GM12878 (cell line): Measurements from ENCODE around the gene STK39. TPM values are rescaled to one million over a fixed set of nuclear protein-coding genes. Genes with fewer than 3 reads are reported as not detected.

ENCODE experiments used
- ATAC-seq: fragments of 200-7000 bp; cut with Tn5 transposase; 3 replicates; pipeline ENCODE4 v1.9.1; 2020; ENCODE audit warnings: mild to moderate bottlenecking, moderate library complexity
- BruUV-seq: library from RNA; stranded (reverse); fragments of 400-500 nt; replicated peaks from 2 replicates; lab custom pipeline; 2021; lab: Mats Ljungman, UMichigan
- CTCF ChIA-PET: fragments of 300-600 bp; sonication (Branson Sonifier 250); formaldehyde crosslinking; extraction: SDS; loops from one replicate; lab custom pipeline; 2021; ENCODE audit warnings: inconsistent platforms; lab: Yijun Ruan, JAX
- POLR2A ChIA-PET: fragments of 350-600 bp; formaldehyde crosslinking; extraction: SDS; loops from one replicate; lab custom pipeline; 2021; ENCODE audit warnings: inconsistent platforms; lab: Charles Lee
- RAD21 ChIA-PET: fragments of 300-600 bp; sonication (Branson Sonifier 250); formaldehyde crosslinking; loops from one replicate; lab custom pipeline; 2023; ENCODE audit warnings: antibody characterized with exemption; ENCODE audit not compliant: unreplicated experiment; lab: Charles Lee
- SMC1A ChIA-PET: fragments of 300-600 bp; sonication (Branson Sonifier 250); formaldehyde crosslinking; loops from one replicate; lab custom pipeline; 2023; ENCODE audit not compliant: unreplicated experiment, uncharacterized antibody; lab: Charles Lee
- DNase-seq: peaks from one replicate; pipeline ENCODE4 v3.0.0-alpha.2; 2011; ENCODE audit warnings: low read depth, low spot score
- FAIRE-seq: peaks from 3 replicates; lab custom pipeline; 2011; peaks lifted over from hg19 to GRCh38; lab: Jason Lieb, UNC
- H2AFZ ChIP-seq: 2 replicates; pipeline ENCODE4 v1.6.0; 2011; ENCODE audit warnings: low read depth, low read length, control low read depth; ENCODE audit not compliant: control insufficient read depth
- H3K27ac ChIP-seq: 2 replicates; pipeline ENCODE4 v1.5.1; 2011; ENCODE audit warnings: control low read depth; ENCODE audit not compliant: control insufficient read depth, insufficient read depth
- H3K27me3 ChIP-seq, 2 experiments: replicated peaks in 1 of 2; 2 replicates each; pipeline versions ENCODE4 v1.6.0 to v1.6.1; 2011; ENCODE audit warnings: low read length in 1 of 2; ENCODE audit not compliant: control insufficient read depth in 2 of 2, insufficient read depth in 2 of 2
- H3K36me3 ChIP-seq, 2 experiments: 2 replicates each; pipeline ENCODE4 v1.5.1; 2011; ENCODE audit warnings: low read length in 1 of 2; ENCODE audit not compliant: control insufficient read depth in 2 of 2, insufficient read depth in 2 of 2
- H3K4me1 ChIP-seq: 2 replicates; pipeline ENCODE4 v1.6.1; 2011; ENCODE audit warnings: mild to moderate bottlenecking, low read length, moderate library complexity, mixed read lengths; ENCODE audit not compliant: control insufficient read depth, insufficient read depth
- H3K4me2 ChIP-seq: 2 replicates; pipeline ENCODE4 v1.6.0; 2011; ENCODE audit warnings: control low read depth; ENCODE audit not compliant: control insufficient read depth, insufficient read depth
- H3K4me3 ChIP-seq: fragments of 200-600 bp; sonication (generic); 2 replicates; pipeline ENCODE4 v1.5.1; 2016
- H3K79me2 ChIP-seq: 2 replicates; pipeline ENCODE4 v1.6.0; 2011; ENCODE audit warnings: low read length; ENCODE audit not compliant: control insufficient read depth, insufficient read depth
- H3K9ac ChIP-seq: 2 replicates; pipeline ENCODE4 v1.8.0; 2011; ENCODE audit warnings: low read length, control low read depth, mixed read lengths; ENCODE audit not compliant: control insufficient read depth, insufficient read depth
- H3K9me3 ChIP-seq: replicated peaks from 3 replicates; pipeline ENCODE4 v1.5.1; 2011; ENCODE audit warnings: mild to moderate bottlenecking, low read length; ENCODE audit not compliant: control insufficient read depth, insufficient read depth
- H4K20me1 ChIP-seq: 2 replicates; pipeline ENCODE4 v1.6.0; 2011; ENCODE audit not compliant: control insufficient read depth, insufficient read depth
- BMI1 ChIP-seq: fragments of 450-650 bp; IDR thresholded peaks from 2 replicates; pipeline ENCODE4 v1.6.1; 2016; ENCODE audit warnings: mild to moderate bottlenecking, moderate library complexity, borderline replicate concordance
- CBX3 ChIP-seq: fragments of 200-600 bp; sonication (generic); IDR thresholded peaks from 2 replicates; pipeline ENCODE4 v1.6.1; 2016; ENCODE audit warnings: low read depth, borderline replicate concordance
- FOXK2 ChIP-seq: fragments of 450-650 bp; IDR thresholded peaks from 2 replicates; pipeline ENCODE4 v1.6.1; 2017; ENCODE audit warnings: mild to moderate bottlenecking, moderate library complexity
- HDGF ChIP-seq: fragments of 450-650 bp; IDR thresholded peaks from 2 replicates; pipeline ENCODE4 v1.6.1; 2016; ENCODE audit warnings: antibody characterized with exemption
- NR2F1 ChIP-seq: fragments of 450-650 bp; conservative IDR thresholded peaks from 2 replicates; pipeline ENCODE4 v1.6.1; 2017; ENCODE audit warnings: mild to moderate bottlenecking
- RFX5 ChIP-seq: IDR thresholded peaks from 2 replicates; pipeline ENCODE4 v1.6.1; 2011; ENCODE audit warnings: low read depth, low read length, improper control_type of control experiment
- SIN3A ChIP-seq: IDR thresholded peaks from 2 replicates; pipeline ENCODE4 v1.6.1; 2012; ENCODE audit warnings: low read depth, low read length, improper control_type of control experiment
- ZNF24 ChIP-seq: fragments of 450-650 bp; IDR thresholded peaks from 2 replicates; pipeline ENCODE4 v1.6.1; 2017; ENCODE audit warnings: antibody characterized with exemption, mild to moderate bottlenecking
- ZNF274 ChIP-seq: IDR thresholded peaks from one replicate; pipeline ENCODE4 v1.8.0; 2011; ENCODE audit not compliant: insufficient read length, insufficient read depth
- ZNF622 ChIP-seq: fragments of 450-650 bp; IDR thresholded peaks from 2 replicates; pipeline ENCODE4 v1.6.1; 2017; ENCODE audit warnings: mild to moderate bottlenecking, inconsistent platforms
- WGBS: methylation state at CpG from one replicate; pipeline ENCODE4 v1.1.6; 2016; ENCODE audit warnings: low lambda C conversion rate; ENCODE audit not compliant: insufficient replicate concordance, insufficient coverage; ENCODE audit errors: missing lambda C conversion rate; 5-methylcytosine and 5-hydroxymethylcytosine counted together
- in situ Hi-C: fragments of 300-500 bp; cut with MboI; formaldehyde crosslinking; loops from 9 replicates; pipeline ENCODE4 v1.14.3; 2018; ENCODE audit warnings: mixed read lengths
- intact Hi-C: fragments of 100-400 bp; cut with micrococcal nuclease; formaldehyde crosslinking; loops from one replicate; pipeline ENCODE4 v1.14.2; 2022; ENCODE audit not compliant: unreplicated experiment
- polyA plus RNA-seq, 11 experiments: library from polyadenylated mRNA; depleted of rRNA in 4 of 11; unstranded in 6 of 11; stranded (reverse) in 5 of 11; fragments of >200 nt; fragmentation: Nextera tagmentation in 4 of 11; fragmentation: Illumina TruSeq in 1 of 11; extraction: Ambion mirVana in 4 of 11; extraction: Trizol in 1 of 11; gene quantifications; 1 replicate in 1 of 11; 2 replicates in 10 of 11; pipeline versions ENCODE4 v1.2.1 to v1.2.3, GENCODE V29; 2011 to 2016; ENCODE audit warnings: inconsistent platforms in 2 of 11, missing spikeins in 2 of 11, low read depth in 1 of 11
- total RNA-seq, 4 experiments: library from RNA; depleted of rRNA in 3 of 4; stranded (reverse); fragments of >200 nt in 3 of 4; fragmentation: Illumina TruSeq in 1 of 4; extraction: Trizol in 1 of 4; gene quantifications; 2 replicates each; pipeline versions ENCODE4 v1.2.1 to v1.2.3, GENCODE V29; 2013 to 2021
- TF ChIP-seq, protein P1 (sequence below): fragments of 450-650 bp; IDR thresholded peaks from 2 replicates; pipeline ENCODE4 v1.6.1; 2016; ENCODE audit warnings: mild to moderate bottlenecking, moderate library complexity, borderline replicate concordance
- TF ChIP-seq, protein P2 (sequence below): fragments of 450-650 bp; IDR thresholded peaks from 2 replicates; pipeline ENCODE4 v1.6.1; 2016; ENCODE audit warnings: mild to moderate bottlenecking

The STK39 gene
- total and polyA plus RNA-seq, 10 of the 15 experiments (the other 5 are each of a cell fraction or from before 2014, with no cell fraction given), result 0.03 to 0.21 (median 0.07) TPM; not detected in 5

DNA sequence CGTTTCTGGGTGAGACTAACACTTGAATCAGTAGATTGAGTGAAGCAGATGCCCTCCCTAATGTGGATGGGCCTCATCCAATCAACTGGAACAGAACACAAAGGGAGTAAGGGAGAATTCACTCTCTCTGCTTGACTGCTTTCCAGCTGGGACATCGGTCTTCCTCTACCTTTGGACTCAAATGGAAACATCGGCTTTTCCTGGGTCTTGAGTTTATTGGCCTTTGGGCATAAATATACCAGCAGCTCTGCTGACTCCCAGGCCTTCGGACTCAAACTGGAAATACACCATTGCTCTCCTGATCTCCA, 311.6 kb downstream of the STK39 start:
- SMC1A ChIA-PET, result no interaction called here
- Histone ChIP-seq H3K79me2 (no peaks in the 10 kb centered on the region), H3K27me3 (no peaks in the 10 kb centered on the region; a peak in 1 of 4 replicates), H3K4me2 (no peak overlapping the region), H2AFZ (no peak overlapping the region), H3K27ac (no peak overlapping the region), H3K4me3 (no peak overlapping the region), H3K36me3 (no peaks in the 10 kb centered on the region), H3K4me1 (no peaks in the 10 kb centered on the region), H4K20me1 (no peaks in the 10 kb centered on the region), H3K9ac (no peak overlapping the region), H3K9me3 (no peaks in the 10 kb centered on the region)
- FAIRE-seq (no peak), ATAC-seq (no peak), DNase-seq (no peak)
- RAD21 ChIA-PET, result no interaction called here
- POLR2A ChIA-PET, result no interaction called here
- intact Hi-C loops, result no loop called here
- TF ChIP-seq RFX5 (no peak), ZNF622 (no peak), NR2F1 (no peak), FOXK2 (no peak), BMI1 (no peak), ZNF274 (no peak), CBX3 (no peak), SIN3A (no peak), HDGF (no peak), ZNF24 (no peak)
- TF ChIP-seq, protein P1, sequence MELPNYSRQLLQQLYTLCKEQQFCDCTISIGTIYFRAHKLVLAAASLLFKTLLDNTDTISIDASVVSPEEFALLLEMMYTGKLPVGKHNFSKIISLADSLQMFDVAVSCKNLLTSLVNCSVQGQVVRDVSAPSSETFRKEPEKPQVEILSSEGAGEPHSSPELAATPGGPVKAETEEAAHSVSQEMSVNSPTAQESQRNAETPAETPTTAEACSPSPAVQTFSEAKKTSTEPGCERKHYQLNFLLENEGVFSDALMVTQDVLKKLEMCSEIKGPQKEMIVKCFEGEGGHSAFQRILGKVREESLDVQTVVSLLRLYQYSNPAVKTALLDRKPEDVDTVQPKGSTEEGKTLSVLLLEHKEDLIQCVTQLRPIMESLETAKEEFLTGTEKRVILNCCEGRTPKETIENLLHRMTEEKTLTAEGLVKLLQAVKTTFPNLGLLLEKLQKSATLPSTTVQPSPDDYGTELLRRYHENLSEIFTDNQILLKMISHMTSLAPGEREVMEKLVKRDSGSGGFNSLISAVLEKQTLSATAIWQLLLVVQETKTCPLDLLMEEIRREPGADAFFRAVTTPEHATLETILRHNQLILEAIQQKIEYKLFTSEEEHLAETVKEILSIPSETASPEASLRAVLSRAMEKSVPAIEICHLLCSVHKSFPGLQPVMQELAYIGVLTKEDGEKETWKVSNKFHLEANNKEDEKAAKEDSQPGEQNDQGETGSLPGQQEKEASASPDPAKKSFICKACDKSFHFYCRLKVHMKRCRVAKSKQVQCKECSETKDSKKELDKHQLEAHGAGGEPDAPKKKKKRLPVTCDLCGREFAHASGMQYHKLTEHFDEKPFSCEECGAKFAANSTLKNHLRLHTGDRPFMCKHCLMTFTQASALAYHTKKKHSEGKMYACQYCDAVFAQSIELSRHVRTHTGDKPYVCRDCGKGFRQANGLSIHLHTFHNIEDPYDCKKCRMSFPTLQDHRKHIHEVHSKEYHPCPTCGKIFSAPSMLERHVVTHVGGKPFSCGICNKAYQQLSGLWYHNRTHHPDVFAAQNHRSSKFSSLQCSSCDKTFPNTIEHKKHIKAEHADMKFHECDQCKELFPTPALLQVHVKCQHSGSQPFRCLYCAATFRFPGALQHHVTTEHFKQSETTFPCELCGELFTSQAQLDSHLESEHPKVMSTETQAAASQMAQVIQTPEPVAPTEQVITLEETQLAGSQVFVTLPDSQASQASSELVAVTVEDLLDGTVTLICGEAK, result no peak
- TF ChIP-seq, protein P2, sequence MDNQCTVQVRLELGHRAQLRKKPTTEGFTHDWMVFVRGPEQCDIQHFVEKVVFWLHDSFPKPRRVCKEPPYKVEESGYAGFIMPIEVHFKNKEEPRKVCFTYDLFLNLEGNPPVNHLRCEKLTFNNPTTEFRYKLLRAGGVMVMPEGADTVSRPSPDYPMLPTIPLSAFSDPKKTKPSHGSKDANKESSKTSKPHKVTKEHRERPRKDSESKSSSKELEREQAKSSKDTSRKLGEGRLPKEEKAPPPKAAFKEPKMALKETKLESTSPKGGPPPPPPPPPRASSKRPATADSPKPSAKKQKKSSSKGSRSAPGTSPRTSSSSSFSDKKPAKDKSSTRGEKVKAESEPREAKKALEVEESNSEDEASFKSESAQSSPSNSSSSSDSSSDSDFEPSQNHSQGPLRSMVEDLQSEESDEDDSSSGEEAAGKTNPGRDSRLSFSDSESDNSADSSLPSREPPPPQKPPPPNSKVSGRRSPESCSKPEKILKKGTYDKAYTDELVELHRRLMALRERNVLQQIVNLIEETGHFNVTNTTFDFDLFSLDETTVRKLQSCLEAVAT, result no peak
- CTCF ChIA-PET, result no interaction called here
- no TSS peak for BruUV-seq
- in situ Hi-C loops, result no loop called here
- WGBS, result 41% methylated on average over 4 of the region's 4 CpGs
